GM21515 (cell line): ENCODE results near the gene CINP.

Experiments used
- ATAC-seq: cut with Tn5 transposase; IDR thresholded peaks from one replicate; pipeline ENCODE4 v1.9.1; 2021; ENCODE audit not compliant: unreplicated experiment

Gene CINP

DNA sequence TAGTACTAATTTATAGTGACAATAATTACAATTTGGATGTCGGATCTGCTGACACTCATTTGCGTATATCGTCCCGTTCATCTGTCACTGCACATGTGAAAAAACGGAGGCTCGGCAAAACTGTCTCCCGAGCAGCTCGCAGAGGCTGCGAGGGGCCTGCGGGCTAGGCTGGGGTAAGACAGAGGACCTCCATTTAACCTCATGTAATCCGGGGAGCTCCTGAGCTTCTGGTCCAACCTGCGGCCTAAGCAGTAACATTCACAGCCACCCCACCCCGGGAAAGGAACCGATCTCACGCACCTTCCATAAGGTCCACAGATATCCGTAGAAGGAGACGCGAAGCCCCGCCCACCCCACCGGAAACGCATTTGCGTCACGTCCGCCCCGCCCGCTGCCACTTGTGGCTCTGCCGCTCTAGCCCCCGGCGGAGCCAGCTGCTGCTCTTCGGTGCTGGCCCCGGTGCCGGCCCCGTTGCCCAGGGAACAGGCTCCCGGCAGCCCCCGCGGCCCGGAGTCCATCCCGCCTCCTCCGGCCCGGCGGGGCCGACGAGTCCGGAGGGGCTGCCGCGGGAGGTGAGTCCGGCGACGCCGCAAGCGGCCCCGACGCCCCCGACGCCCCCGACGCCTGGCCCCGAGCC is at the start of gene CINP, which contains the start of gene TECPR2:
Gene CINP (minus strand): TSS at position 346 of the 637 bp plus-strand sequence. CDS start 39 bp downstream, at position 307.
Gene TECPR2 (plus strand): TSS at position 397 of the 637 bp plus-strand sequence. CDS start 13,781 bp downstream, outside the sequence.
- peak; percentile 93 for ATAC-seq

DNA sequence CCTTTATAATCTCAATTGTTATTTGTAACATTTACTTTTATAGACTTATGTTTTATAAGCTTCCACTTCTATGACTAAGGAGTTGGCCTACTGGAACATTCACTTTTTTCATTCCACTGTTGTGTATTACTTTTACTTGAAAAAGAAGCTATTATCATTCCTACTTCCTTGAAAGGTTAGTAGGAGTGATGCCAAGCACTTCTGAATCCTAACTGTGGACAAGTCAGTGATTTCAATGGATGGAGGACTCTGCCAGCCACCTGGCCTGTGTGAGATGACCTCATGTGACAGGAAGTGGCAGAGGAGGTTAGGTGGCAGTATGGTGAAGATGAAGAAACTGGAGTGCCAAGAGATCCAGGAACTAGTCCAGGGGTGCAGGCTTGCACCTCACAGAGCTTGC is 46.0 kb upstream of the CINP start:
- ATAC-seq, result no peak

GRCh38 chr14:102407258-102407657 is 44.6 kb upstream of the CINP start:
- no peak for ATAC-seq

- ATAC-seq, result no peak
Measured at GRCh38 chr14:102403028-102403427, 40.3 kb upstream of the CINP start.

DNA sequence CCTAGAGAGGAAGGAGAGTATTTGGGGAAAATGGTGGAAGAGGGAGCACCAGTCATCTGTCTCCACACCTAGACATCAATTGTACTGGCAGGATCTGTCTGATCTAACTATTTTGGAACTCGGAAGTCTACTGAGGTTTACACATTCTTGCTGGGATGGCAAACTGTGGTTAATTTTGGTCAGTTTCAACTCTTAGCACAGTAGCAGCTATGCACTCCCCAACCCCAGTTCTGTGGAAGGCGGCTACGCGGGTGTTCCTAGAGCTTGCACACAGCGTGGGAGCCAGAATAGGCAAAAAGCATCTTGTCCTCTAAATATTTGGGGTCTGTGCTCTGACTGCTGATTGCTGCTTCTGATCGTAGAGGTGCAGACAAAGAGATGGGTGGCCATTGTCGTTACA is 33.8 kb upstream of the CINP start:
- ATAC-seq, result no peak

DNA sequence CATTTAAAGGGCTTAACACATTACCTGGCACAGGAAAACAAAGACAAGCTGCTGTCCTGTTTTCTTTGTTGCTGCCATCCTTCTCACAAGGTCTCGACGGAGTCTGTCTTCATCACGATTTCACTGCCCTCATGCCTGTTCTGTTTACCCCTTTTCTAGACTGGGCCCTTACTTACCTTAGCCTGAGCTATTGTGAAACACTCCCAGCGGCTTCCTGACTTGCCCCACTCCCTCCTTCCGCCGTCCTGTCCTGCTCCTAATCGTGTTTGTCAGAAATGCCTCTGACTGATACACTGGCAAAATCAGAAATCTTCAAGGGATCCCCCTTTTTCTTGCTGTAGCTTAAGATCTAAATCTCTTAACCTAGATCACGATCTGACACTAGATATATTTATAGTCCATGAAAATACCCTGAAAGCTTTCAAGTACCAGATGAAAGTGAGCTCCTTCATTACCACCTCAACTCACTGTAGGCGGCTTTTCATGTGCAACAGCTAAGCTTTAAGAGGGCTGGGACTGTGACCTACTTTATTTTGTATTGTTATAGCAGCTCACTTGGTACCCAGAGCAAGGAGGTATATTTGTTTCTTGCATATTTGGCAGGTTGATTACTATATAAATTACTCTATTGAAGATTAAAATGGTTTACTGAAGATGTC is 32.2 kb upstream of the CINP start:
- no peak for ATAC-seq

- no peak for ATAC-seq
Measured at GRCh38 chr14:102392506-102392905, 29.8 kb upstream of the CINP start.

DNA sequence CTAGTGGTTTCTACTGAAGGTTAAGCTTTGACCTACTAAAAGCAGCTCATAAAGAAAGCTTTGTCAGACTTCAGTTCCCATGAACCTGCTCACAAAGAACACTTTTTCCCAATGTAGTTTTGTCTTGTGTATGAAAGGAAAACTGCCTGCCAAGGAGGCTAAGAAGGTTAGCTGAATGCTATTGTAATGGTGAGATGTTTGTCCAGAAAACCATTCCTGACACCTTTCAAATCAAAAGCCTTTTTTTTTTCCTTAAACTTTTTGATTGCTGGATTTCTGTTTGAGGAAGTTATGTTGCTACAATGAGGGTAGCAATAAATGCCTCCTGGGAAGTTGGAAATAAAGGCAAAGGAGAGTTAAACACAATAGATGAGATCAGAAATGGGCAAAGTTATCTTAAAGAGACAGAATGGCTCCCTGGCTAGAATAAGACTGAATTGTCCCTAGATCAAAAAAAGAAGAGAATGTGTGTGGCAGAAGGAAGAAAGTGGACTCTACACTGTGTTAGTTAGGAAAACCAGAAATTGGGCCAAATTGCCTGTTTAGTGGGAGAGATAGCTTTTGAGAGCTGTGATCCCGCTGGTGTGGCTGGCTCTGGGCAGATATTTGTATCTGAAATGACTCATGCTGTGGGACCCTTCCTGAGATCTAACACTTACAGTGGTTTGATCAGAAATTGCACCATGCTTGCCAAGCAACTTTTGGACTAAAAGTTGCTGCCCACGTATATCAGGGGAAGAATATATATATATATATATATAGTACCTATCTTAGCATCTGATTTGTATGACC is 27.6 kb upstream of the CINP start:
- ATAC-seq, result no peak

GRCh38 chr14:102389246-102389645 is 26.6 kb upstream of the CINP start:
- ATAC-seq, result no peak

- ATAC-seq, result no peak
Measured at GRCh38 chr14:102387086-102387485, 24.4 kb upstream of the CINP start.

DNA sequence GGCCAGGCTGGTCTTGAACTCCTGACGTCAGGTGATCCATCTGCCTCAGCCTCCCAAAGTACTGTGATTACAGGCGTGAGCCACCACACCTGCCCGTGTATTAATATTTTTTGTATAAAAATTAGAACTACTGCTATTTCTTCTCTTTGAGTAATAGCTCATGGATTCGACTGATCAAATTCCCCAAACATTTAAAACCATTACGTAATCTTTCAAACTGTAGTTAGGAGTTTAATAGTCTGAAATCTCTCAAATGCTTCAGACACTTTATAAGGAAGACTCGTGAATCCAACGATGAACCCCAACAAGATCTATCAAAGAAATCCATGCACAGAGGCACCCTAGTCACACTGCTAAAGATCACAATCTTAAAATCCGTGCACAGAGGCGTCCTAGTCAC is 16.1 kb upstream of the CINP start:
- no peak for ATAC-seq

DNA sequence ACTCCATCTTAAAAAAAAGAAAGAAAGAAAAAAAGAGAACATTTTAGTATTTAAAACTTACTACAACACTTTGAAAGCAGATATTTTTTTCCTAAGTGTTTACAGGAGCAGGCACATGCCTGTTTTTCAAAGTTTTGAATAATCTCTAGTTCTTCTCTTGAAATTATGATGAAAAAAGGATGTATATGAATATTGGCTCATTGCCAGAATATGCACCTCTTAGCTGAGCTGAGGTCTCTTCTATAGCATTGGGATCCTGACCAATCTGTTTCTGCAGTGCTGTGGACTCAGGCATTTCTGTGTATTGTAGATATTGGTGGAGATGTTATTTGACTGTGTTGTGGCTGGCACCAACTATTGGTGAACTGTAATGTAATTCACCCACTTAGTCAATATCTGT is 15.0 kb upstream of the CINP start:
- no peak for ATAC-seq

DNA sequence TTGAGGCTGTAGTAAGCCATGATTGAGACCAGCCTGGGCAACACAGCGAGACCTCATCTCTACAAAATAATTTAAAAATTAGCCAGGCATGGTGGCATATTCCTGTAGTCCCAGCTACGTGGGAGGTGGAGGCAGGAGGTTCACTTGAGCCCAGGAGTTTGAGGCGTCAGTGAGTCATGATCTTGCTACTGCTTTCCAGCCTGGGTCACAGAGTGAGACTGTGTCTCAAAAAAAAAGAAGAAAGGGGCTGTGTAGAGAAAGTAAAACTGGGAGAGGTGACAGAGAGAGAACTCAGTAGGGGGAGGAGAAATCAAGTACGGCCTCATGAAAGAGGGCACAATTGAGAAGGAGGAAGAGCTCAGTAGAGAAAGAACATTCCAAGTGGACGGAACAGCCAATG is 12.4 kb upstream of the CINP start:
- no peak for ATAC-seq

DNA sequence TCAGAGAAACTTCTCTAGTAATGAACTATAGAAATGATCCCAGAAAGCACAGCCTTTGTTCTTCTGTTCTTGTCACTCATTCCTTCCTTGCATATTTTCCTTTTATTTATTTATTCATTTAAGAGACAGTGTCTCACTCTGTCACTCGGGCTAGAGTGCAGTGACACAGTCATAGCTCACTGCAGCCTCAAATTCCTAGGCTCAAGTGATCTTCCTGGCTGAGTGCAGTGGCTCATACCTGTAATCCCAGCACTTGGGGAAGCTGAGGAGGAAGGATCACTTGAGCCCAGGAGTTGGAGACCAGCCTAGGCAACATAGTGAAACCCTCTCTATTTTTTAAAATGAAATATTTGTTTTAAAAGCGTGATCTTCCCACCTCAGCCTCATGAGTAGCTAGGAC is 11.6 kb upstream of the CINP start:
- no peak for ATAC-seq

DNA sequence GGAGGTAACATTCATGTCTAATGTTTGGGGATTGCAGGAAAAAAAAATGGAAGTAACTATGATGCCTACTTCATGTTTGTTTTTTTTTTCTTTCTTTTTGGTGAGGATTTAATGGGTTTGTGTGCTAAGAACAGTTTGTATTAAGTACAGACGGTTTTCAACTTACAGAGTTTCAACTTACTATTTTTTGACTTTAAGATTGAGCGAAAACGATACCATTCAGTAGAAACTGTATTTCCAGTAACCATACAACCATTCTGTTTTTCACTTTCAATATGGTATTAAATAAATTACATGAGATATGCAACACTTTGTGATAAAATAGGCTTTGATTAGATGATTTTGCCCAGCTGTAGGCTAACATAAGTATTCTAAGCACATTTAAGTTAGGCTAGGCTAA is 10.4 kb upstream of the CINP start:
- no peak for ATAC-seq

- no peak for ATAC-seq
Measured at GRCh38 chr14:102371361-102371760, 8.7 kb upstream of the CINP start.

- no peak for ATAC-seq
Measured at GRCh38 chr14:102370305-102370809, 7.7 kb upstream of the CINP start.

DNA sequence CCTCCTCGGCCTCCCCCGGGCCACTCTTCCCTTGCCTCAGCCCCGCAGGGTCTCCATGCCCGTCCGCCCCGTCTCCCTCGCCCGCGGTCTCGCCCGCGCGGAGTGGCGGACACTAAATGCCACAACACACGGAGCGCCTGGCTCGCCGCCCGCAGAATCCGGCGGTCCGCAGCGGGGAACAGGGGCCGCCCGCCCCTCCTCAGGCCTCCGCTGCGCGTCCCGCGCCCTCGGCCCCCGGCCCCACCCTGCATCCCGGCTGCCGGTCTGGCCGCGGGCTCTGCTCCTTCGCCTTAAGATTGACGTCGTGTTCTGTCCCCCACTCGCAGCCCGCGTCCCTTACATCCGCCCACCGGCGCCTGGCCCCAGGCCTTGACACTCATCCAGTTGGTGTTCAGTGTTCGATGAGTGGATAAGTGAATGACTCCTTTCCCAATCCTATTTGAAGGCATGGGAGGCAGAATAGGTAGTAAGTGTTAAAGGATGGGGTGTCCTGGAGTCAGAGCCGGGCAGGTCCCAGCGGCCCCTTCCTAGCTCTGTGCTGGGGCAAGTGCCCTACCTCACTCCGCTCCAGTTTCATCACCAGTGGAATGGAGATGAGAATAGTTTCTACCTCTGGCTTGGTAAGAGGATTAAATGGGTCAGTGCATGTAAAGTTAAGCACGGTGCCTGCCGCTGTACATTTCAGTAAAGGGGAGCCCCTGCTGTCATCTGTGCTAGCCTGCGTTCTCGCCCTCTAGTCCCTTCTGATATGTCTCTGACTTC is 673 bp upstream of the CINP start:
- peak; percentile 22 for ATAC-seq

- ATAC-seq, result peak; percentile 19
Measured at GRCh38 chr14:102362084-102362483, 606 bp downstream of the CINP start.

DNA sequence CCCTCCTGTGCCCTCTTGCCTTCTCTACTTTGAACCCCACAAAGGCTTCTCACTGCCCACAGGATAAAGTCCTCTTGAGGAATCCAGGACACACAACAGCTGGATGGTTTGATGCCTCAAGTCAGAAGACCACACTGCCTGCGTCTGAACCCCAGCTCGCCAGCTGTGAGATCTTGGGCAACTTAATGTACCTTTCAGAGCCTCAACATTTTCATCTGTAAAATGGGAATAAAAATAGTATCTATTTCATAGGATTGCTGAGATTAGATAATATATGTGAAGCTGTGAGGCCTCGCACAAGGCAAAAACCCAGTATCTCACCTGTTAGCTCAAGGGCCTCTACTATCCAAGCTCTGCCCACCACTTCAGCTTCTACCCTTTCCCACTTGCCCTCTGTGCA is 2.3 kb downstream of the CINP start:
- no peak for ATAC-seq

DNA sequence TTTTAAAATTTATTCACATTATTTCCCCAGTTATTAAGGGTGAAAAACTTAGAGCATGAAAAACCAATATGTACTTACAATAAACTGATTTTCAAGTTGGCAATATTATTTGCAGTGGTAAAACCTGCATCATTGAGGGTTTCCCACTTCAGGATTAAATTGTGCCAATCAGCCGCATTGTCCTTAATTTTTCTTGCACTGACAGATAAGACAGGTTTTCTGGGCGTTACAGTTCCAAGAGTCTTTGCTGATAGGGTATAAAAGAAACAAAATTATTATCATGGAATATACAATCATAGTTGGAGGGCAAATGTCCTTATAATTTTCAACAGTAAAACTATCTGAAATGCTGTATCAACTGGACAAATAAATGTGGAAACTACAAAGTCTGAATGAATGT is 3.3 kb downstream of the CINP start:
- no peak for ATAC-seq
